GM19455 (cell line): ENCODE results near the gene TBXA2R.
"Not testable (repeated sequence)": the region's sequence is repeated elsewhere in the genome, so short reads cannot be mapped to it uniquely, and the experiment has no call there.

Experiments used
- ATAC-seq: cut with Tn5 transposase; IDR thresholded peaks from one replicate; pipeline ENCODE4 v1.9.1; 2021; ENCODE audit not compliant: unreplicated experiment

TBXA2R gene

GRCh38 chr19:3606690-3607289 is at the start of gene TBXA2R:
Gene TBXA2R, minus strand, starts transcription at chr19:3606875. Its CDS starts 6,241 bp downstream, at chr19:3600634.
- ATAC-seq: no peak

GRCh38 chr19:3656073-3656746 is 49.5 kb upstream of the TBXA2R start:
- no peak for ATAC-seq

DNA sequence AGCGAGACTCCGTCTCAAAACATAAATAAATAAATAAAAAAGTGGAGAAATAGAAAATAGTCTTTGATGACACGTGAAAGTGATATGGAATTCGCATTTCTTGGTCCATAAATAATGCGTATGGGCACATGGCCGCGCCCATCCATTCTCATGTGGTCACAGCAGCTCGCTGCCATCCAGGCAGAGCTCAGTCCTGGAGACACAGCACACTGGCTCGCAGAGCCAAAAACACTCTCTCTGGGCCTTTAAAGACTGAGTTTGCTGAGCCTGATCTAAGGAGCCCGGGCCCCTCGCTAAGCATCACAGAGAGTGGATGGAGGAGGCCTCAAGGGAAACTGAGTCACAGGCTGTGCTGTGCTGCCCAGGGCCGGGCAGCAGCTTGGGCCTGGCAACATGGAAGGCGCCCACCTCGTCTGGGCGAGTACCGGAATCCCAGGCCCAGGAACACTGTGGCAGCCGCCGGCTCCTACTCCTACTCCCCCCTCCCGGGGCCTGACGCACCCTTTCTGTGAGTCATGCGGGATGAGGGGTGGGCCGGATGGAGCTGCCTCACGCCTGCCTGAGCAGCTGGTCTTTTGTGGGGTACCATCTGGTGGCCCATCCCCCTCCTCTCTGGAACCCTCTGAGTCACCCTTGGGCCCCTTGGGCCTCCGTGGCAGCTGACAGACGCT is 48.9 kb upstream of the TBXA2R start:
- ATAC-seq: no peak

- ATAC-seq: no peak
These were observed 47.3 kb upstream of the TBXA2R start for GRCh38 chr19:3653865-3654513.

- ATAC-seq: no peak
These were observed 46.6 kb upstream of the TBXA2R start for GRCh38 chr19:3653081-3653795.

DNA sequence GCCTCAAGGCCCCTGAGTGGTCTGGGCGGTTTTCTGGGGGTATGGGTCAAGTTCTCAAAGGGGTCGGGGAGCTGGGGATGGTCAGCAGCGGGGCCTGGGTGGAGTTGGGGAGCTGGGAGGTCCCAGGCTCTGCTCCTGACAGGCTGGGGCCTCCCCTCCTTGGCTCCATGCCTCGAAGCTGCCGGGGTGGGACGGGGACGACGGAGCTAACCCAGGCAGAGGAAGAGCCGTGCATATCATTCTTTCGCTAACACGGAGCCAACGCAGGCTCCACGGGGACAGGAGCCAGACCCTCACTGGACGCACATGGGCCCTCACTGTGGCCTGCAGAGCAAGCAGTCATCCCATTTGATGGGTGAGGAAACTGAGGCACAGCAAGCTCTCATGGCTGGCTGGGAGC is 45.7 kb upstream of the TBXA2R start:
- ATAC-seq: no peak

DNA sequence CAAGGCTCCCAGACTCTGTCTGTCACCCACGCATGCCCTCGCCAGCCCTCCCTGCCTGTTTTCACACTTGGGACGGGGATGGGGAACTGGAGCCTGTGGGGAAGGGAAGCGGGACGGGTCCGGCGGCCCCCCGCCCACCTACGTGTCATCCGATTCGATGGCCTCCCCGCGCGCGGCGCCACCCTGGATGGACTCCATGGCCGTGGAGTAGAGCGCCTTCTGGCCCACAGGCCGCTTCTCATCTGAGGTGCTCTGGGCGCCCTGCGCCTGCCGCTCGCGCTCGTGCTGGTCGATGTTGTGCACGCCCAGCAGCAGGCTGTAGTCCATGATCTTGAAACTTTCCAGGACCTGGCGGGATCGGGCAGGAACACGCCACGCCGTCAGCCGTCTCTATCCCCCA is 45.0 kb upstream of the TBXA2R start:
- ATAC-seq: no peak

- no peak for ATAC-seq
These were observed 43.2 kb upstream of the TBXA2R start for GRCh38 chr19:3649888-3650287.

DNA sequence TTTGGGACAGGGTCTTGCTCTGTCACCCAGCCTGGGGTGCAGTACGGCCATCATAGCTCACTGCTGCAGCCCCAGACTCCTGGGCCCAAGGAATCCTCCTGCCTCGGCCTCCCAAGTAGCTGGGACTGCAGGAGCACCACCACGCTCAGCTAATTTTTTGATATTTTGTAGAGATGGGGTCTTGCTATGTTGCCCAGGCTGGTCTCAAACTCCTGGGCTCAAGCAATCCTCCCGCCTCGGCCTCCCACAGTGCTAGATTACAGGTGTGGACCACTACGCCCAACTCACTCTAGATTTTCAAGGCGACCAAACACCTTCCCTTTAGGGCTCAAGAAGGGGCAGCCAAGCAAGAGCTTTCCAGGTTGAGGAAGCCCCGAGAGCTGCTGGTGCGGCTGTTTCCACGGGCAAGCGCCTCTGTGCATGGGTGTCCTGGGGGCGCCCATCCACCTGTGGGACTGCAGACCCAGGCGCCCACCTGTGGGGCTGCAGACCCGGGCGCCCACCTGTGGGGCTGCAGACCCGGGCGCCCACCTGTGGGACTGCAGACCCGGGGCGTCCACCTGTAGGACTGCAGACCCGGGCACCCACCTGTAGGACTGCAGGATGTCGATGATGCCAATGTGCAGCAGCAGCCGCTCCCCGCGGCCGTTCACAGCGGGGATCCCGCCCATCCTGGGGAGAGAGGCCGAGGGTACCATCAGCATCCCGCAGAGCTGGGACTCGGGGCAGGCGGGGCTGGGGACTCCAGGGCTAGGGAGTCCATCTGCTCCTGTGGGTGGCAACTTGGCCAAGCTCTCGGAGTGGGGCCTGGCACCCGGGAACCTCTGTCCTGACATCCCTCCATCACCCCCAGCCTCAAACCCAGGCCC is 41.6 kb upstream of the TBXA2R start:
- no peak for ATAC-seq

DNA sequence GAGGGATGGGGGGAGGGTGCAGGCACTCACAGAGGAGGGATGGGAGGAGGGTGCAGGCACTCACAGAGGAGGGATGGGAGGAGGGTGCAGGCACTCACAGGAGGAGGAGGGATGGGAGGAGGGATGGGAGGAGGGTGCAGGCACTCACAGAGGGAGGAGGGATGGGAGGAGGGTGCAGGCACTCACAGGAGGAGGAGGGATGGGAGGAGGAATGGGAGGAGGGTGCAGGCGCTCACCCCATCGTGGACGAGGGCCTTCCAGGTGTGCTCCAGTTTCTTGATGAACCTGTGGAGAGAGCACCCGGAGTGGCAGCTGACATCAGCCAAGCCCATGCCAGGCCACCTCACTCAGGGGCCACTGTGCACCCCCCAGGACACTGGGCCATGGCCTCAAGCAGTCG is 40.4 kb upstream of the TBXA2R start:
- not testable (repeated sequence) for ATAC-seq

DNA sequence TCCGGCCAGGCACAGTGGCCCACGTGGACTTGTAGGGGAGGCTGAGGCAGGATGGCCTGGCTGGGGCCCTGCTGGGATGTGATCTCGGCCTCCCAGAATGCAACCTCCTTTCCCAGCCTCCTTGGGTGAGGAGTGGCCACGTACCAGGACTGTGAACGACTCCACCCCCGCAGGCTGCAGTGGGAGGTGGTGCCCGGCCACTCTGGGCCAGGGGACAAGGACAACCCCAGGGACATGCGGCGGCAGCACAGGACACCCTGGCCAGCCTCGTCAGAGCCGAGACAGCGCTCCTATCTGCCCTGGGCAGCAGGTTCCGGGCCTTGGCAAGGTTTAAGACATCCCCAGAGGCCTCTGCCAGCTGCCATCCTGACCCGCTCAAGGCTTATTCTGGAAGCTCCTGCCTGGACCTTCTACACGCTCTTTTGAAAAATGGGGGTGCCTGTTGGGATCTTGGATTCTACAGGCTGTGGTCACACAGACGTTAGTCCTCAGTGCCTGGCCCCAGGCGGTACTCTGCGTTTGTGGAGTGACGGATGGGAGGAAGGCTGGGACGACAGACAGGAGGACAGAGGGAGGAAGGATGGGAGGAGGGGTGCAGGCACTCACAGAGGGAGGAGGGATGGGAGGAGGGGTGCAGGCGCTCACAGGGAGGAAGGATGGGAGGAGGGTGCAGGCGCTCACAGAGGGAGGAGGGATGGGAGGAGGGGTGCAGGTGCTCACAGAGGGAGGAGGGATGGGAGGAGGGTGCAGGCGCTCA is 39.8 kb upstream of the TBXA2R start:
- ATAC-seq: no peak

GRCh38 chr19:3645726-3646125 is 39.1 kb upstream of the TBXA2R start:
- ATAC-seq: no peak

DNA sequence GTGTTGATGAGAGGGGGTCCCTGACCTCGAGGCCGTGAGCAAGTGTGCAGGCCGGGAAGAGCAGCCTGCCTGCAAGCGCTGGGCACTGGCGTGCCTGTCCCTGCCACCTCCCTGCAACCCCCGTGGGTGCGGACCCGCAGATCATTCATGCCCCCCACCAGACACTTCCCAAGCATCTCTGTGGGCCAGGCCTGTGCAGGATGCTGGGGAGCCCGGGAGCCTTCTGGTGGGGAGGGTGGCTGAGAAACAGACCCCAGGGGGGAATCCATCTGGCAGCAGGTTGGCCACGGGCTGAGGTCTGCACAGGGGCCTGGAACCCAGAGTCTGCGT is 38.4 kb upstream of the TBXA2R start:
- ATAC-seq: no peak

GRCh38 chr19:3644351-3645066 is 37.8 kb upstream of the TBXA2R start:
- ATAC-seq: no peak

DNA sequence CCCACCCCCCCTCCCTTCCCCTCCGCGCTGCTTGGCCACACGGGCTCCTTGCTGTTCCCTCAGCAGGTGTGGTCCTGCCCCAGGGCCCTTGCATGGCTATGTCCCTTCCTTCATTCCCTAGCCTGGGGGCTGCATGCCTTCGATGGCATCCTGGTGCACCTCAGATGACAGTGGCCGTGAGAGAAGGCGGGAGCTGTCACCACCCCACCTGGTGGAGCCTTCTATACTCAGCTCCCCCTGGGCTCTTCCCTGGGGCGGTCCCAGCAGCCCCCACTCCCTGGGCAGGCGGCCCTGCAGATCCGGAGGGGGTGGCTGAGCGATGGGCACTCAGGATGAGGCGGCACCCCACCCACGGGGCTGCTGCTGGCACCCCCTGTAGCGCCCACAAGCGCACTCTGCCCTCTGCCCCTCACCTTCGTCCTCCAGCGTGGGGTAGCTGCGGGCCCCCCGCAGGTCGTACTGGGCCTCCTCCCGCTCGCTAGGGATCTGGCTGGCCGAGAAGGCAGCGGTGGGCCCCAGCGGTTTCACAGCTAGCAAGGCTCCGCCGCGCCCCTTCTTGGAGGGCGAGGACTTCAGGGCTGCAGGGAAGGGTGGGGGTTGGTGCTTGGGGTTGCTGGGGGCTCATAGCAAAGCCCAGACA is 37.1 kb upstream of the TBXA2R start:
- ATAC-seq: no peak

DNA sequence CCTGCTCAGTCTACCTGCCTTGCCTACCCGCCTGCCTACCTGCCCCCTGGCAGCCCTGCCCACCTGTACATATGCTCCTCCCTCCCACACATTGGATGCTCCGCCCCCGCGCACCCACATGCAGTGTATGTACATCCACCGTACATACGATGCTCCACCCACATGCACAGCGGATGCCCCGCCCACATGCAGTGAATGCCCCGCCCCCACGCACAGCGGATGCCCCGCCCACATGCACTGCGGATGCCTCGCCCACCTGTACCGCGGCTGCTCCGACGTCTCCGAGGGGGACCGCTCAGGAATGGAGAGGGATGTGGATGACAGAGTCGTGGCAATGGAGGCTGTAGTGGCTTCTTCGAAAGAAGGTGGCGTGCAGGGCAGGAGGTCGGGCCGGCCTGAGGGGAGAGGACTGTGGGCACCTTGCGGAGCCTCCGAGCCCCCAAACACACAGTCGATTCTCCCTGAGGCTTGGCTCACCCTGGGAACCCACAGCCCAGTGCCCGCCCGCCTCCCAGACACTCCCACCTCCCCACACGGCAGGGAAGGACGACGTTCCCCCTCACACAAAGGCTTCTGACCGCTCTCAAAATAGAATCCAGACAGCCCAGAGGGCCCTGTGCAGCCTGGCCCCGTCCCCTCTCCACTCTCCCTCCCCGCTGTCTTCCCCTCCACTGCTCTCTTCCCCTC is 36.5 kb upstream of the TBXA2R start:
- no peak for ATAC-seq

DNA sequence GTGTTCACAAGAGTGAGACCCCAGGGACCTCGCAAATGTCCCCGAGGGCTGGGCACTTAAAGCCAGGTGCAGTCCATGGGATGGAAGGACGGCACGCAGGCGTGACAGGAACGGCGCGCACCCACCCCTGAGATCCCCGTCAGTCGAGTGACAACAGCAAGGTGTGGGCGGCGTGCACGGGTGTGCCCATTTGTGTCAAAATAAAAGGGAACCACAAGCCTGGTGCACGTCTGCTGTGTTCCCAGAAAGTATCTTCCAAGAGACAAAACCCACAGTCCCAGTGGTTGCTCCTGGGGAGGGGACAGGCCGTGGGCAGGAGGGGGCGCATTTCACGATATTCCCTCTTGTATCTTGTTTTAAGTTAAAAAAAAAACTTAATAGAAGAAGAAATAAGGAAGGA is 35.6 kb upstream of the TBXA2R start:
- ATAC-seq: no peak
